GM18868 (cell line): Measurements from ENCODE around the gene SYT6.

Experiments used
- ATAC-seq: cut with Tn5 transposase; IDR thresholded peaks from one replicate; pipeline ENCODE4 v1.9.1; 2021; ENCODE audit warnings: mild to moderate bottlenecking, moderate library complexity; ENCODE audit not compliant: unreplicated experiment

SYT6 gene

DNA sequence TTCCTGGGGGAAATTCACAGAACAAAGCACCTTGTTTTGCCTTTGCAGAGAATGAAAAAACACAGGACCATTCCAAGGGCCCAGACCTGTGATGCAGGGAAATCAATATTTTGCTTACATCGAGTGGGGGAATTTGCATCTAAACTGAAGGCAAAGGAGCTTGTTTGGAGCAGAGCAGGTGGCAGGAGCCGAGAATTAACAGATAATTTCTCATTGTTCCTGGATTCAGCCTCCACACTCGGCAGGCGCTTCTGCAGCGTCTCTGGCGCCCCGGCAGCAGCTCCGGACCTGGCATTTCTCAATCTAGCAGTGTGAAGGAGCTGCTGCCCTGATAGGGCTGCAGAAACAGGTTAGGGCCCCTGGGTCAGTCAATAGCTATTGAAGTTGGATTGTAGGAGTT lies 2.0 kb upstream of the SYT6 start:
- ATAC-seq: no peak

DNA sequence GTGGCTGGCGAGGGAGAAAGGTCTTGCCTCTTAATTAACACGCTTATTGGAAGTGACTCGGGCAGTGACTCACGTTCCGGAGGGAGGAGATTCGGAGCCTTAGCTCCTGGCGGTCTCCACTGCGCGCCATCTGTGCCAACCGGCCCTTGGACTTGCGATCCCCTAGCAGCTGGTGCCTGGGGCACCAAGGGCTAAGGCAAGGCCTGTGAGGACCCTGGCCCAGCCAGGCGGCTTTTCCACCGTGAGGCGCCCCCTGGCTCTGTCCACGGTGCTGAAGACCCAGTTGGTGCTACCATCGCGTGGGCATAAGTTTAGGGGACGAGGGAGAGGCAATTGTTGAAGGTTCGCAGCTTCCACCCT lies 1.3 kb upstream of the SYT6 start:
- no peak for ATAC-seq

DNA sequence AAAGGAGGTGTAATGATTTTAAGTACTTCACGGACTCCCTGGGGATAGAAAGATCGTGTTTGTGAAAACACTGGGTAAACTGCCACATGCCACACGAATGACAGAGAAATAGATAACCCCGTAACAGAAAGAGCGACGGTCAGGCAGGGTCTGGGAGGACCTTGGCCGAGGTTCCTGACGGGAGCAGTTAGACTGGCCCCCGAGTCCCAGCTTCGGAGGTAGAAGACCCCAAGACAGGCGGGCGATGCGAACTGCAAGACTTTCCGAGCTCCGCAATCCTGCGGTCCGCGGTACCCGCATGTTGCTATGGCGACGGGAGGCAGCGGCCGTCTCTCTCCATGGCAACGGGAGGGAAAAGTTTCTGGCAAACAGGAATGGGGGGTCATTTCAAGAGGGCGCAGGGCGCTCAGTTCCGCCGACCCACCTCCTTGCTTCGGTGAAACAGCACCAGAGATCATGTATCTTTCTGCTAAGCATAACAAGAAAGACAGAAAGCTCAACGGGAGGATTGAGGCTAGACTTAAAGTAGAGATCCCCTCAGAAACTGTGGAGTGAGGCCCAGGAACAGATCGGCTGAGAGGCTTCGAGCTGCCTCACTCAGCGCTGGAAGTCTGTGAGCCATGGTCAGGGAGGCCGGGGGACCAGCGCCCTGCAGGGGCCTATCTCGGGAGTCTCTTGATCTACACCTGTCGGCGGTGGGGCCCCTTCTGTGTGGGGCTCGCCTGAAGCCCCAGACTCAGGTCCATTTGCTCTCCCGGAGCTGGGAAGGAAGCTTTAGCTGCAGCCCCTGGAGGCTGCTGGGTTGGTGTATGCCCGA lies 685 bp upstream of the SYT6 start:
- no peak for ATAC-seq

DNA sequence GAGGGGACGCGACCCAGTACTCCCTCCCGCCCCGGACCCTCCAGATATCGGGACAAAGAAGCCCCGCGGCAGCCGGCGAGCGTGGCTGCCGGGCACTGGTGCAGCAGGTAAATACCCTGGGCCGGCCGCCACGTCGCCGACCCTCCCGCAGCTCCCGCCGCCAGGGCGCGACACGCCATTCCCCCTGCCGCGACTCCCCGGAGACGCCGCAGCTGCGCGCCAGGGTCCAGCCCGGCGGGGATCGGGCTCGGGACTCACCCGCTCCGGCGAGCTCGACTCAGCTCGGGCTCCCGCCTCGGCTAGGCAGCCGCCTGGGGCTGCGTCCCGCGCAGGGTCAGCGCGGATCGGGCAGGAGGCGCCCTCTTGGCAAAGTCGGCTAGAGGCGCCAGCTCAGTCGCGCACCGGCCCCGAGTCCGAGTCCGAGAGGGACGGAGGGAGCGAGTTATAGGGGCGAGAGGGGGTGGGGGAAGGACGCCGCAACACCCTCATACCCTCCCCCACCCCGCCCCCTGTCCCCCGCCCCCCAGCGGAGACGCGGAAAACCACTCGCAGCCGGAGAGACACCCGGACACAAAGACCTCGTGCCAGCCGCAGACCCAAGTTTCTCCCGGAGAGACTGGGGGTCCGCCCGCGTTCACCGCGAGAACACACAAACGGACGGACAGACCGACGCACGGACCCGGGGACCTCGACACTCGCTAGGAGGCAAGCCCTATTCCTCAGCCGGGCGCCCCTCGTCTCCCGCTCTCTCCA lies 985 bp downstream of the SYT6 start:
- no peak for ATAC-seq

DNA sequence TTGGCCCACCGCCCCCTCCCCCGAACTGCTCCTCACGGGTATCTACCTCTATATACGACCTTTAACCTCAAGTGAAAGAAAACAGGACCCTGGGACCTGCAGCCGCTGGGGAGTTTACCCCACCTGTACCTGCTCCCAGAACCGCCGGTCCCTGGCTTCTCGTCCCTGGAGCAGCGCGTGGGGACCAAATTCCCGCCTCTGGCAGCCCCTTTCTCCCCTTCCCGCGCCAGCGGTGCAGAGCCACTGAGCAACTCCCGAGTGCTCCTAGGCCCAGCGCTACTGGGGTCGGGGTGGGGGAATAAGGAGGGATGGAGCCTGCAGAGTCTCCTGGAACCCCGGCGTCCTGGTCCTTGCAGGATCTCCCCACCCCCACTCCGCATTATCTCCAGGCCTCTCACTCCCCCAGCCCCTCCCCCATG lies 1.6 kb downstream of the SYT6 start:
- ATAC-seq: no peak

DNA sequence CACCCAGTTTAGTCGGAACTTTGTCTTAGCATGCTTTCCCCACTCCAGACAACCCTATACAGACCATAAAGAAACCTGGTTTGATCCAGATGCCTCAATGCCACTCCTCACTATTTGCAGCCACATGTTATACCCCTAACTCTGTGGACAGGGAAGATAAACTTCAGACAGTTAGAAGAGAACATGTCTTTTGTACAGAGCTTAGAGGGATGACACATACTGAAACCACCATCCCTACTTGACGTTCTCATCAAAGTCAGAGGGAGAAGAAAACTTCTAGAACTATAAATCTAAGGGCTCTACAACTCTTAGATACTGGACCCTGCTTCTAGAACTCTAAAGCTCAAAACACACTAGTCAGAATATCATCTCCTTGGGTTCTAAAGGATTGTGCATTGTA lies 3.7 kb downstream of the SYT6 start:
- ATAC-seq: no peak

DNA sequence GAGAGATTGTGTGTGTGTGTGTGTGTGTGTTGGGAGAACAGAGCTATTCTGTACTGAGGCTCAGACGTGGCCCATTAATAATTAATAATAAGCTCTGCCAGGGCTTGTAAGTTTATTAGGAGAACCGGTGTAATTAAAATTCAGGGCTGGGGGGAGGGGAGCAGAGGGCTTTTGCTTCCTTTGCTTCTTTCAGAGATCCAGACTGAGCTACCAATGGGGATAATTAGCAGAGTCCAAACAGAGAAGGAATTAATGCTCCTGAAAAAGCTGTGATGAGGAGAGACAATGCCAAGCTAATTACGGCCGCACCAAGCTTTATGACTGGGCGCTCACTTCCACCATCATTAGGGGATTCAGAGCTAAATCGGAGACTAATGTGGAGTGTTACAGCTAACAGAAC lies 4.5 kb downstream of the SYT6 start:
- no peak for ATAC-seq

DNA sequence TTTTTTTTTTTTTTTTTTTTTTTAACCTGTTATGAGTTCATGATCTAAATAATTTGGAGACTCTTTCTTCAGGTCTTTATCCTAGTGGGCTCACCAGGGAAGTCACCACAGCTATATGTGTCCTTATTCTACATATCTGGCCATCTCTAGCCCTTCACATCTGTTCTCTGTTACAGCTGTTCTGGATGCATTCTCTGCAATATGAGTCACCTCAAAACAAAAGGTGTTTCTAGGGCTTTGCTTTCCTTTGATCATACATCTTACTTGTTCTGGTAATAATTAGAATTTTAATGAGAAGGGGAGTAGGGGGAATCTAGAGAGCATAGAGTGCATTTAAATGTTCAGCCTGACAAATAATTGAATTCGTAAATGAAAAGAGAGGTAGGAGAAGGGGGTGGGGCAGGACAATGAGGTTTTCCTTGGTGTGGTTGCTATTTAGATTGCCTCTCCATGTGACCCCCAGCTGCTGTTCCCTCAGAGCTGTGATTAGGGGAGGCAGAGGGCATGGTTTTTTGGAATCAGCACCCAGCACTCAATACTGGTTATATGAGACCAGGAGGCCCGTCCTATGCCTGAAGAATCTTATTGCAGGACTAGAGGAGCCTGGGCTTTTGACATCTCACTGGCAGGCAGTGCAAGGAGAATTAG lies 8.0 kb downstream of the SYT6 start:
- no peak for ATAC-seq

DNA sequence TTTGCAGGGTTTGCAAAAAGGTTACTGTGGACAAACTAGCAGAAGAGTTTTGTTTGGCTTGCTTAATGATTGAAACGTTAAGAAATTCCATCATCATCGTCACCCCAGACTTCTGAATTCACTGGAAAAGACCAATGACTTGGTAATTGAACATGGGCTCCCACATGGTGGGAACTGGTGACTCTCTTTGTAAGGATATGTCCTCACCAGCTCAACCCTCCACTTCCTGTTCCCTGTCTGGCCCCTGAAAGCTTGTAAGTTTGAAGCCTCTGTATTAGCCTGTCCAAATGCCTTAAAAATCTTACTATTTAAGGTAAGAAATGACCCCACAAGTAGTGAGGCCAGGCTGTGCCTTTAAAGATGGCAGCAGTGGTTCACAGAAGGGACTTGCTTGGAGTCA lies 9.7 kb downstream of the SYT6 start:
- ATAC-seq: no peak

DNA sequence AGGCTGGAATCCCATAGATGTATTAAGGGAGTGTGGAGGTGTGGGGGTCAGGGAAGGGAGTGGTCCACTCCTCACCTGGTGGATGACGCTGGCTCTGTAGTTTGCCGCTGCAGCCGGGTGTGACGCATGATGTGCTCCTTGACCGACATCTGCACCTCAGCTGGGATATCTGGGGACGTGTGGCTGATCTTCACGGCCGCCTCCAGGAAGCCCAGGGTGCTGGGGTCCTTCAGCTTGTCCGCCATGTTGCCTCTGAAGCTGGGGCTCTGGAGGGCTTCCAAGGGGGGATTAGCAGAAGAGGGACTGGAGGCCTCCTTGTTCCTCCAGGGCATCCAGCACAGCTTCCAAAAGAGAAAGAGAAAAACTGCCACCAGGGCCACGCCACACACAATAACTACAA lies 14.1 kb downstream of the SYT6 start:
- ATAC-seq: no peak

DNA sequence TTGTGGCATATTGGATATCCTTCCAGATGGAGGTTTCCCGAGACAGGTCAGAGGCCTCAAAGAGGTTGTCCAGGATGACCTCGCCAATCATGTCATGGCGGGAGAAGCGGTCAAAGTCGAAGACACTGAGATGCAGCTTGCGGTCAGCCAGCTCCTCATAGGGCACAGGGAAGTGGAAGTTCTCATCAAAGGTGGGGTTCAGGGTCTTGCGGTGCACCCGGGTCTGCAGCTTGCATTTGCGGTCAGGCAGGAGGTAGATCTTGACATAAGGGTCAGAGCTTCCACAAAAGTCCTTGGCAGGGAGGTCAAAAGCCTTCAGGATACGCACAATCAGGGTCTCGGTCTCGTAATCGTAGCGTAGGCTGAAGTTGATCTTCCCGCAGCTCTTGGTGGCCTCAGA lies 16.2 kb downstream of the SYT6 start:
- ATAC-seq: no peak

DNA sequence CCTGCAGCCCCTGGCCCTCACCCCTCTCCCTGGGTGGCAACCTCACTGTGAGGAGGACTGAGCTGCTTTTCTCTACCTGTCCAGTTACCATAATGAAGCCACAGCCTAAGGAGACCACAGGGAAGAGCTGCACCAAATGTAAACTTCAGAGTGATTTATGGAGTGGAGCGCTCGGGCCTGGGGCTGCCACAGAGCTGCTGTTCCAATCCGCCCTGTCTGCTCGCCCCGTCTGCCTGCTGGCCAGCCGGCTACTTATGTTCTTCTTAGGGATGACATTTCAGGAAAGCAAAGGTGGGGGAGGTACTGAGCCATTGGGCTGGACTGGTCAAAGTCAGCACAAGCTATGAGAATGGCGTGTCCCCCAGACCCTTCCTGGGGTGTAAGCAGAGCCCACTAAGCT lies 17.9 kb downstream of the SYT6 start:
- ATAC-seq: no peak

DNA sequence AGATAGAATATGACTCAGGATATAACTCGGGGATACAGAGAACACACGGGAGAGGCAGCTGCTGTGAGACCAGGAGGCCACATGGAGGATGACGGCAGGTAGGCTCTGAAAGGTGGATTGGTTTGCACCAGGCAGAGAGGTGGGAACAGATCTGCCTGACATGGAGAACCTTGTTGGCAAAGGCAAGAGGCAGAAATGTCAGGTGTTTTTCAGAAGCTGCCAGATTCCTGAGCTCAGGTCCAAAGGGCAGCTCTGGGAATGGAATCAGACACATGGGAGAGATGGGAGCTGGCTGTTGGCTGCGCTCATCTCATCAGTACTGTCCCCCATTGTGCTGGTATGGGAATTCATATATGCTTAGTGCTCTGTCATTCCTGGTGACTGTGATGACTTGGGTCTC lies 19.2 kb downstream of the SYT6 start:
- ATAC-seq: no peak

DNA sequence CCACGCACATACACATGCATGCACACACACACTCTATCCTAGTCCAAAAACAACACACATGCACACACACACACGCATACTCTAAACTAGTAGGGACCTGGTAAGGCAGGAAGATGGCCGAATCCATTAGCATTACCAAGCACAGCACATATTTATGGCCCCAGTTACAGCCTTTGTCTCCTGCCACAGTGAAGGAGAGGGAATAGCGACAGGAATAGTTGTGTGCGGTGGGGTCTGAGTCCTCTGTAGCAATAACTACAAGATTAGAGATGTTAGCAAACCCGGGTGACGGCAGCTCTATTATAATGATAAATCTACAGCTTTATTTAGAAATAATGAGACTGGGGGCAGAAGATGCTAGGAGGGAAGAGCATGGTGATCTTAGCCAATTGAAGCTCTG lies 20.5 kb downstream of the SYT6 start:
- ATAC-seq: no peak

DNA sequence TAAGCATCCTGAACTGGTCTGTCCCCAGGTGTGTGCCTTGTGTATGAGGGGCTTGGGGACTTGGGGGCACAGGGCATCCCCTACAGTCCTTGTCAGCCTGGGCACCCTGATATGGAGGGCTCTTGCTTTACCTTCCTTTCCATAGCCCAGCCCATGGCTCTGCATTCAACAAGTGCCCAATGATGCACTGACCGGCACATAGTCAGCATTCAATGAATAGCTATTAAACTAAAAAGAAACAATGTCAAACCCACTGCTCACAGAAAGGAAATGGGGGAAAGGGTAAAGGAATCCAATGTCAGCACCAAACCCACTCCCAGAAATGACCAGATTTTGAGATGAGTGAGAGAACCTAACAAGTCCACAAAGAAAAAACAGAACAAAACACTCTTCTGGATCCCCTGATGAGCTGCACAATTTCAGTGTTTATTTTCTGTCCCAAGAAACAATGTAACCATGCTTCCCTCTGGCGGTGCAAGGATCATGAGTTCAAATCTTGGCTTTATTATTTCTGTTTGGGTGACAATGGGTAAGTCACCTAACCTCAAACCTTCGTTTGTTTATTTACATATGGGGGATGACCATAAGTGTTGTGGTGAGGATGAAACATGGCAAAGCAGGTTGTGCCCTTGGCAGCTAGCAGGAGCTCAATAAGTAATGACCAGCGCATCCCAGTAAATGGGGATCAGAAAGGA lies 22.0 kb downstream of the SYT6 start:
- ATAC-seq: no peak

DNA sequence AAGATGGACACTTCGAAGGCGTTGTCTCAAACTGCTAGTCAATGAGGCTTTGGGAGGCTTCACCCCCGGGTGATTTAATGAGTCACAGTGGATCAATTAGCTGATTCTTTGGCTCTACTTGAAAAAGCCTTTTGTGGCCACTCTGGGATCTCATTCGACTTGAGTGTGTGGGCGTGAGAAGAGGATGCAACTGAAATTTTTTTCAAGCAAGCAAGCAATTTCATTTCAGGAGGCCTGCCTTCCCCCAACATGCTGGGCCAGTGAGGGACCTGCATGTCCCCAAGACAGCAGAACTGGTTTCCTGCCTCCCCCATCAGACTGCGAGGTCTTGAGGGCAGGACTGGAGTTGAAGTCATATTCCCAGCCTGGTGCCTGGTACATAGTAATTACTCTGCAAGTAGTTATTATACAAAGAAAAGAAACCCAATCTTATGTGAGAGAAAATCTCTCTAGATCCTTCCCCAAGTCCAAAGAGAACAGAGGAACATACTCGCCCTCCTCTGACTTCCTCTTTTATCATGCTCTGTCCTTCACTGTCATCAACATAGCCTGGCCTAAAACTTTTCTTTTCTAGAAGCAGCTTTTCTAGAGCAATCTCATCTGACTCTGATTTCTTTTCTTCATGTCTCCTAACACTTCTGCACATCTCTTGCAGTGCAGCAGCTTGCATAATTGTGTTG lies 22.7 kb downstream of the SYT6 start:
- ATAC-seq: no peak

DNA sequence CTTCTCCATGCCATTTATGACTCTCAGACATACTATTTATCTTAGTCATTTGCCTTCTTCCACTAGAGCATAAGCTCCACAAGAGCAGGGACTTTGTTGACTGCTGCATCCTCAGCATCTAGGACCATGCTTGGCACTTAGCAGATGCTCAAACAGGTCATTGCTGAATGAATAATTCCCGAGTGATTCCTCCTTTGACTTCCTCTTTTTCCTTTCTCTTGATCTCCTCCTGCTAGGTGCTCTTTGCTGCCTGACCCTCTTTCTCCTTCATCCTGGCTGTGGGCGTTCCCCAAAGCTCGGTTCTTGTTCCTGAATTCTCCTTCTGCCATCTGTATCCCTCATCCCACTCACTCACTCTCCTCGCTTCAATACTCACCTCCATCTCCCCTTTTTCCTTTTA lies 23.5 kb downstream of the SYT6 start:
- ATAC-seq: no peak

DNA sequence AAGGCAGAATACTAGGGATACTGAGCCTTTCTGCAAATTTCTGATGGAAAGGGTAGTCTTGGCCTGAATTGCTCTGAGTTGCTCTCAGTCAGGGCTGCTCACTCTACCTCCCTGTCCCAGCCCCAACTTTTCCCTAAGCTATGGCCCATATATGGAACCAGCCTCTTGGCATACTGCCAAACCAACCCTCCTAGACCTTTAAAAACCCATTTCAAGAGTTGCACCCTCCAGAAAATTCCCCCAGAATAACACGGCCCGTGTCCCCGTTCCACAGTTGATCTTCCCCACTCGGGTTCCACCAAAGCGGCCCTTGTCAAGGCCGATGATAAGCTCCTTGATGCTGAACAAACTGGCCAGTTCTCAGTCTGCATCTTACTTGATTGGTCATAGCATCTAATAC lies 25.4 kb downstream of the SYT6 start:
- no peak for ATAC-seq

DNA sequence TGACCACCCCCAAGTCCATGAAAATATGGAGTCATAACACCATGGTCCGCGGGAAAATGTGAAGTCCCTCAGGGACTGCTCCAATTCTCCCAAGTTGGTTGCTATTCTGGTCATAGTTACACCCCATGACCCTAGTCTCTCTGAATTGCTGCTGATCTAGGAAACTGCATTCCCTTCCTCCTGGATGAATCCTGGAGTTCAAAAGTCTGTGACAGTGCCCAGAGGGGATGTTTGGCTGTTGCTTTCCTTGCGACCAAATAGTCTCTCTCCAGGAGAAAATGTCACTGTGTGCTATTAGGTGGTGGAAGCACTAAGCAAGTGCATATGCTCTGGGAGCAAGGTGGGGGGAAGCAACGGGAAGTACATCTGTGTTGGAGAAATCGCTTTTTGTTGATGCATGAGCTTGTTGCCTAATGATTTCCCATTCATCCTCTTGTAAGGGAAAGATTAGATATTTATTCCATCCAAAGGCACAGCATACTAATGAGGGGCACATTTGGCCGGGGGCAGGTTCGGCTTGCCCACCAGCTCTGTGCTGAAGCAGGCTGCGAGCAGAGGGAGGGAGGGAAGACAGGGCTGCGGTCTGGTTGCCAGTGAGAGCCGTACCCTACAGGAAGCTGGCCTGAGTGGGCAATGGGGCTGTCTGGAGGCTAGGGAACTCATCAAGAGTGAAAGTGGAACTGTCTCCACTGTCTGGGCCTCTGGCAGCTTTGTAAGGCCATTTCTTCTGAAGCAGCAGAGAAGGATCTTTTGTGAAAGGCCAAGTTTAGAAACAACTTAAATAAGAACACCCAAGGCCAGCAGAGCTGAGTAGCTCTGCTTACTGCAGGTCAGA lies 27.2 kb downstream of the SYT6 start:
- peak; percentile 72 for ATAC-seq

DNA sequence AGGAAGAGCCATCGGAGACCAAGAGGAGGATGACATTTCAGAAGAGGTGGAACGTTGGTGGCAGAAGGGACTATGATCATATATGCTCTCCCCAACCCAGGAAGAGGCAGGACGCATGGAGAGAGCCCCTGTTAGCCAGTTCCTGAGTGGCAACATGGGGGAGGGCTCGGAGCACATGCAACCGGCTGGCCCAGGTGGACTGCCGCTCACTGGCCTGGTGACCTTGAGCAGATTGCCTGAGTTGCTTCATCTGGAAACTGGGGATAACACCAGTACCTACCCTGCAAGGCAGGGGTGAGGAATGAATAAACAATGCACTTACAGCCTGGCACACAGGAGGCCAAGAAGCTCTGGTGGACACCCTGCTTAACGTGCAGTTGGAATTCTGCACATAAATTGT lies 29.0 kb downstream of the SYT6 start:
- ATAC-seq: no peak
